MM.1S (cell line): ENCODE measurements around the gene TRPM2.

ENCODE experiments used
- EZH2 ChIP-seq: fragments of 300-600 bp; sonication (generic); optimal IDR thresholded peaks from 2 replicates; pipeline ENCODE3; 2017; ENCODE audit warnings: low read depth, mild to moderate bottlenecking, antibody characterized with exemption, low read length, mixed read lengths
- EZH2phosphoT487 ChIP-seq: fragments of 300-600 bp; sonication (generic); IDR thresholded peaks from 2 replicates; pipeline ENCODE4 v1.6.1; 2018; ENCODE audit warnings: antibody characterized with exemption, low read length
- TF ChIP-seq, protein P1 (sequence below): fragments of 300-600 bp; sonication (generic); IDR thresholded peaks from 2 replicates; pipeline ENCODE4 v1.5.1; 2016; ENCODE audit warnings: antibody characterized with exemption, low read length, mixed read lengths

DNA sequence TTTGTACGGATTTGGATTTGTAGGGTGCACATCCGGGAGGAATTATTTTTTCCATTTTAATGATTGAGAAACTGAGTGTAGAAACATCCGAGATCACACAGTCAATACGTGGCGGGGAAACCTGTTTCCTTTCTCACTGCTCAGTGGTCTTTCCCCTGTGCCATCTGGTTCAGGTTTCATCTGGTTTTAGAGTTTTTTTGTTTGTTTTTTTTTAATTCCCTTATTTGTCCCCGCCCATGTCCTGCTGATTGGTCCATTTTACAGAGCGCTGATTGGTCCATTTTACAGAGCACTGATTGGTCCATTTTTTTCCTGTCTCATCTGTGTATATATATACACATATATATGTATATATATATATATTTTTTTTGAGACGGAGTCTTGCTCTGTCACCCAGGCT, 6.0 kb downstream of the TRPM2 start:
- TF ChIP-seq EZH2 = no peak
- no peak for TF ChIP-seq EZH2phosphoT487
- TF ChIP-seq, protein P1, sequence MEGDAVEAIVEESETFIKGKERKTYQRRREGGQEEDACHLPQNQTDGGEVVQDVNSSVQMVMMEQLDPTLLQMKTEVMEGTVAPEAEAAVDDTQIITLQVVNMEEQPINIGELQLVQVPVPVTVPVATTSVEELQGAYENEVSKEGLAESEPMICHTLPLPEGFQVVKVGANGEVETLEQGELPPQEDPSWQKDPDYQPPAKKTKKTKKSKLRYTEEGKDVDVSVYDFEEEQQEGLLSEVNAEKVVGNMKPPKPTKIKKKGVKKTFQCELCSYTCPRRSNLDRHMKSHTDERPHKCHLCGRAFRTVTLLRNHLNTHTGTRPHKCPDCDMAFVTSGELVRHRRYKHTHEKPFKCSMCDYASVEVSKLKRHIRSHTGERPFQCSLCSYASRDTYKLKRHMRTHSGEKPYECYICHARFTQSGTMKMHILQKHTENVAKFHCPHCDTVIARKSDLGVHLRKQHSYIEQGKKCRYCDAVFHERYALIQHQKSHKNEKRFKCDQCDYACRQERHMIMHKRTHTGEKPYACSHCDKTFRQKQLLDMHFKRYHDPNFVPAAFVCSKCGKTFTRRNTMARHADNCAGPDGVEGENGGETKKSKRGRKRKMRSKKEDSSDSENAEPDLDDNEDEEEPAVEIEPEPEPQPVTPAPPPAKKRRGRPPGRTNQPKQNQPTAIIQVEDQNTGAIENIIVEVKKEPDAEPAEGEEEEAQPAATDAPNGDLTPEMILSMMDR = no peak
